MM.1S (cell line): ENCODE results near the gene INPP5D.

Source experiments
- EZH2 ChIP-seq: fragments of 300-600 bp; sonication (generic); optimal IDR thresholded peaks from 2 replicates; pipeline ENCODE3; 2017; ENCODE audit warnings: low read depth, mild to moderate bottlenecking, antibody characterized with exemption, low read length, mixed read lengths
- EZH2phosphoT487 ChIP-seq: fragments of 300-600 bp; sonication (generic); IDR thresholded peaks from 2 replicates; pipeline ENCODE4 v1.6.1; 2018; ENCODE audit warnings: antibody characterized with exemption, low read length
- TF ChIP-seq, protein P1 (sequence below): fragments of 300-600 bp; sonication (generic); IDR thresholded peaks from 2 replicates; pipeline ENCODE4 v1.5.1; 2016; ENCODE audit warnings: antibody characterized with exemption, low read length, mixed read lengths

GRCh38 chr2:233119123-233119522 lies 59.0 kb downstream of the INPP5D start:
- TF ChIP-seq, protein P1, sequence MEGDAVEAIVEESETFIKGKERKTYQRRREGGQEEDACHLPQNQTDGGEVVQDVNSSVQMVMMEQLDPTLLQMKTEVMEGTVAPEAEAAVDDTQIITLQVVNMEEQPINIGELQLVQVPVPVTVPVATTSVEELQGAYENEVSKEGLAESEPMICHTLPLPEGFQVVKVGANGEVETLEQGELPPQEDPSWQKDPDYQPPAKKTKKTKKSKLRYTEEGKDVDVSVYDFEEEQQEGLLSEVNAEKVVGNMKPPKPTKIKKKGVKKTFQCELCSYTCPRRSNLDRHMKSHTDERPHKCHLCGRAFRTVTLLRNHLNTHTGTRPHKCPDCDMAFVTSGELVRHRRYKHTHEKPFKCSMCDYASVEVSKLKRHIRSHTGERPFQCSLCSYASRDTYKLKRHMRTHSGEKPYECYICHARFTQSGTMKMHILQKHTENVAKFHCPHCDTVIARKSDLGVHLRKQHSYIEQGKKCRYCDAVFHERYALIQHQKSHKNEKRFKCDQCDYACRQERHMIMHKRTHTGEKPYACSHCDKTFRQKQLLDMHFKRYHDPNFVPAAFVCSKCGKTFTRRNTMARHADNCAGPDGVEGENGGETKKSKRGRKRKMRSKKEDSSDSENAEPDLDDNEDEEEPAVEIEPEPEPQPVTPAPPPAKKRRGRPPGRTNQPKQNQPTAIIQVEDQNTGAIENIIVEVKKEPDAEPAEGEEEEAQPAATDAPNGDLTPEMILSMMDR, result no peak
- TF ChIP-seq EZH2phosphoT487 (no peak), EZH2 (no peak)
